PFSK-1 (cell line): ENCODE results near the gene FBXW11.

Source experiments
- POLR2AphosphoS5 ChIP-seq: IDR thresholded peaks from 2 replicates; pipeline ENCODE4 v1.6.1; 2012; ENCODE audit warnings: low read depth, mild to moderate bottlenecking, control low read depth, low read length, moderate library complexity
- REST ChIP-seq, 2 experiments: IDR thresholded peaks; 2 replicates each; pipeline versions ENCODE4 v1.6.1 to v1.8.0; 2011 to 2012; ENCODE audit warnings: low read depth in 2 of 2, low read length in 2 of 2, control low read depth in 1 of 2, inconsistent platforms in 1 of 2, mild to moderate bottlenecking in 1 of 2, moderate library complexity in 1 of 2; ENCODE audit not compliant: insufficient read depth in 1 of 2
- TAF1 ChIP-seq: IDR thresholded peaks from 2 replicates; pipeline ENCODE4 v1.6.1; 2012; ENCODE audit warnings: low read length, control low read depth, borderline replicate concordance; ENCODE audit not compliant: insufficient read depth

- no peak for TF ChIP-seq TAF1
- no peak for TF ChIP-seq POLR2AphosphoS5
- no peak for TF ChIP-seq REST (IDR thresholded peaks at IDR 0.05; ENCODE audit: insufficient read depth in 1 of 2, low read depth in 2 of 2, low read length in 2 of 2)
Observed at GRCh38 chr5:171898879-171899278, 107.6 kb downstream of the FBXW11 start.
